Chondrocyte (in vitro differentiated cells): Measurements from ENCODE around the gene ID3. TPM values are rescaled to one million over a fixed set of nuclear protein-coding genes. Genes with fewer than 3 reads are reported as not detected.

Source experiments
- DNase-seq: peaks from one replicate; pipeline ENCODE4 v3.0.0; 2021; ENCODE audit warnings: mixed read lengths, low spot score
- H3K27ac Mint-ChIP-seq: one replicate; pipeline ENCODE4 v1.8.0; 2021; ENCODE audit warnings: mild to moderate bottlenecking, moderate library complexity, mixed read lengths; ENCODE audit not compliant: unreplicated experiment
- H3K27me3 Mint-ChIP-seq: 2 replicates; pipeline ENCODE4 v1.8.0; 2021; ENCODE audit warnings: low read depth, mixed read lengths
- H3K36me3 Mint-ChIP-seq: 2 replicates; pipeline ENCODE4 v1.8.0; 2021; ENCODE audit warnings: low read depth, mixed read lengths
- H3K4me1 Mint-ChIP-seq: 2 replicates; pipeline ENCODE4 v1.8.0; 2021; ENCODE audit warnings: low read depth, mild to moderate bottlenecking, mixed read lengths
- H3K4me3 Mint-ChIP-seq: one replicate; pipeline ENCODE4 v1.8.0; 2021; ENCODE audit warnings: mild to moderate bottlenecking, moderate library complexity, mixed read lengths; ENCODE audit not compliant: unreplicated experiment
- H3K9me3 Mint-ChIP-seq: 2 replicates; pipeline ENCODE4 v1.8.0; 2021; ENCODE audit warnings: low read depth, mixed read lengths
- CTCF ChIP-seq: fragments of 200-600 bp; sonication (generic); IDR thresholded peaks from 2 replicates; pipeline ENCODE4 v1.5.0; 2021; ENCODE audit warnings: antibody characterized with exemption, mild to moderate bottlenecking, moderate library complexity
- total RNA-seq: library from RNA; stranded (reverse); gene quantifications from 3 replicates; pipeline ENCODE4 v1.2.1, GENCODE V29; 2021

ID3 gene
- total RNA-seq, 1 donor from 2014 or later = 81.8 TPM

GRCh38 chr1:23554127-23554480 is 5.2 kb downstream of the ID3 start:
- H3K9me3 Mint-ChIP-seq = no peaks in the 10 kb centered on the region
- peaks cover 38% of the 10 kb centered on the region for H3K4me1 Mint-ChIP-seq
- no peaks in the 10 kb centered on the region for H3K27me3 Mint-ChIP-seq
- TF ChIP-seq CTCF = no peak
- H3K36me3 Mint-ChIP-seq = peaks cover 8% of the 10 kb centered on the region
- DNase-seq = no peak
- H3K4me3 Mint-ChIP-seq = peak overlapping the region; percentile 66
- H3K27ac Mint-ChIP-seq = peak overlapping the region; percentile 47

GRCh38 chr1:23553231-23554126 is 5.8 kb downstream of the ID3 start:
- no peak overlapping the region for H3K27ac Mint-ChIP-seq
- peaks cover 8% of the 10 kb centered on the region for H3K36me3 Mint-ChIP-seq
- H3K4me1 Mint-ChIP-seq = peaks cover 38% of the 10 kb centered on the region
- TF ChIP-seq CTCF = no peak
- no peak for DNase-seq
- H3K9me3 Mint-ChIP-seq = no peaks in the 10 kb centered on the region
- H3K27me3 Mint-ChIP-seq = no peaks in the 10 kb centered on the region
- peak overlapping the region; percentile 66 for H3K4me3 Mint-ChIP-seq

- Mint-ChIP-seq H3K4me3 (no peak overlapping the region), H3K36me3 (no peaks in the 10 kb centered on the region), H3K27ac (no peak overlapping the region), H3K9me3 (no peaks in the 10 kb centered on the region), H3K27me3 (no peaks in the 10 kb centered on the region), H3K4me1 (peaks cover 29% of the 10 kb centered on the region)
- DNase-seq = no peak
- TF ChIP-seq CTCF = no peak
These were observed 7.5 kb downstream of the ID3 start for GRCh38 chr1:23551849-23552248.

- TF ChIP-seq CTCF = no peak
- Mint-ChIP-seq H3K9me3 (no peaks in the 10 kb centered on the region), H3K27me3 (no peaks in the 10 kb centered on the region), H3K4me3 (no peak overlapping the region), H3K4me1 (peaks cover 6% of the 10 kb centered on the region), H3K27ac (no peak overlapping the region), H3K36me3 (no peaks in the 10 kb centered on the region)
- no peak for DNase-seq
These were observed 10.6 kb downstream of the ID3 start for GRCh38 chr1:23548704-23549143.

- no peaks in the 10 kb centered on the region for H3K9me3 Mint-ChIP-seq
- TF ChIP-seq CTCF = no peak
- H3K4me3 Mint-ChIP-seq = no peak overlapping the region
- no peaks in the 10 kb centered on the region for H3K36me3 Mint-ChIP-seq
- H3K27me3 Mint-ChIP-seq = no peaks in the 10 kb centered on the region
- H3K27ac Mint-ChIP-seq = no peak overlapping the region
- H3K4me1 Mint-ChIP-seq = peaks cover 4% of the 10 kb centered on the region
- DNase-seq = no peak
These were observed 12.3 kb downstream of the ID3 start for GRCh38 chr1:23546897-23547584.
